ENCODE data around the gene MTHFR.

MTHFR gene

GRCh38 chr1:11780380-11781147, 25.2 kb downstream of the MTHFR start:
- no peak for DNase-seq

- no peak for DNase-seq
Measured at GRCh38 chr1:11779715-11780379, 25.9 kb downstream of the MTHFR start.

- no peak for DNase-seq
Measured at GRCh38 chr1:11778844-11779623, 26.7 kb downstream of the MTHFR start.

- no peak for DNase-seq
Measured at GRCh38 chr1:11778336-11778735, 27.4 kb downstream of the MTHFR start.

GRCh38 chr1:11777658-11778322, 28.0 kb downstream of the MTHFR start:
- no peak for DNase-seq

- no peak for DNase-seq
Measured at GRCh38 chr1:11774753-11775152, 31.0 kb downstream of the MTHFR start.

- DNase-seq = no peak
Measured at GRCh38 chr1:11772458-11772857, 33.3 kb downstream of the MTHFR start.

- no peak for DNase-seq
Measured at GRCh38 chr1:11771481-11772043, 34.2 kb downstream of the MTHFR start.

- peak; percentile 15 for DNase-seq
Measured at GRCh38 chr1:11770011-11770410, 35.8 kb downstream of the MTHFR start.

- DNase-seq = no peak
Measured at GRCh38 chr1:11769274-11769673, 36.5 kb downstream of the MTHFR start.

GRCh38 chr1:11768821-11769220, 36.9 kb downstream of the MTHFR start:
- DNase-seq = no peak

- no peak for DNase-seq
Measured at GRCh38 chr1:11767922-11768704, 37.7 kb downstream of the MTHFR start.

GRCh38 chr1:11766429-11766776, 39.4 kb downstream of the MTHFR start:
- DNase-seq = no peak

GRCh38 chr1:11765661-11766428, 39.9 kb downstream of the MTHFR start:
- no peak for DNase-seq

GRCh38 chr1:11764519-11764918, 41.2 kb downstream of the MTHFR start:
- DNase-seq = no peak

GRCh38 chr1:11764115-11764514, 41.6 kb downstream of the MTHFR start:
- no peak for DNase-seq

GRCh38 chr1:11761988-11762406, 43.8 kb downstream of the MTHFR start, which contains the start of gene C1orf167:
Gene C1orf167, plus strand, starts transcription at chr1:11762193. Its CDS starts 2,208 bp downstream, at chr1:11764401.
- DNase-seq = no peak

GRCh38 chr1:11761285-11761684, 44.5 kb downstream of the MTHFR start:
- DNase-seq = no peak

GRCh38 chr1:11759791-11760190, 46.0 kb downstream of the MTHFR start:
- DNase-seq = no peak

- no peak for DNase-seq
Measured at GRCh38 chr1:11757047-11757446, 48.7 kb downstream of the MTHFR start.
